HG03342 (cell line): Measurements from ENCODE around the gene FXYD3.

ENCODE experiments used
- ATAC-seq: cut with Tn5 transposase; IDR thresholded peaks from one replicate; pipeline ENCODE4 v1.9.1; 2021; ENCODE audit warnings: mild to moderate bottlenecking, moderate library complexity; ENCODE audit not compliant: unreplicated experiment

Gene FXYD3

DNA sequence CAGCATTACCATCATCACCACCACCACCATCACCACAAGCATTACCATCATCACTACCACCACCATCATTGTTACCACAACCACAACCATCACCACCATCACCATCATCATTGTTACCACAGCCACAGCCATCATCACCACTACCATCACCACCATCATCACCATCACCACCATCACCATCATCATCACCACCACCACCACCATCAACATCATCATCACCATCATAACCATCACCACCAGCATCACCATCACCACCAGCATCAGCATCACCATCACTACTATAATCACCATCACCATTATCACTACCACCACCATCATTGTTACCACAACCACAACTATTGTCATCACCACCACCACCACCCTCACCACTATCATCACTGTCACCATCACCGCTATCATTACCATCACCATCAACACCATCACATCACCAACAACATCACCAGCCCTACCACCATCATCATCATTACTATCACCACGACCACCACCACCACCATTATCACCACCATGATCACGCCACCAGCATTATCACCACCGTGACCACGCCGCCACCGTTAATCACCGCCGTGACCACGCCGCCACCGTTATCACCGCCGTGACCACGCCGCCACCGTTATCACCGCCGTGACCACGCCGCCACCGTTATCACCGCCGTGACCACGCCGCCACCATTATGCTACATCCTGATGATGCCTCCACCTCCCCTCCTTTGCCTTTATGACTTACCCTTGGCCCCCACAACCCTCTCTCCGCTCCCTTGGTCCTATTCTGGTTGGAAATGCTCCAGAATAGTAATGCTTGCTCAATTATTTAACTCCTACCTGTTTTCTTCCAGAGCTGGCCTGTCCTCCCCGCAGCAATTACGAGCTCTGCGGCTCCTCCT, 10.0 kb upstream of the FXYD3 start:
- no peak for ATAC-seq

DNA sequence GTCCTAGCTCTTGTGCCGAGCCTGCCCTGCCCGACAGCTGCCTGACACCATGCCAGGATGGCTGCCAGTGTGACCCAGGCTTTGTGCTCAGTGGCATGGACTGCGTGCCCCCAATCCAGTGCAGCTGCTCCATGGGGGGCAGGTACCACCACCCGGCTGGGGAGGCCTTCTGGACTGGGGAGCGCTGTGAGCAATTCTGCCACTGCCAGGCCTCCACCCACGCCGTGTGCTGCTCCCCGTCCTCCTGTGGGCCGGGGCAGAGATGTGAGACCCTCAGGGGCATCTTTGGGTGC, 9.4 kb upstream of the FXYD3 start:
- no peak for ATAC-seq

DNA sequence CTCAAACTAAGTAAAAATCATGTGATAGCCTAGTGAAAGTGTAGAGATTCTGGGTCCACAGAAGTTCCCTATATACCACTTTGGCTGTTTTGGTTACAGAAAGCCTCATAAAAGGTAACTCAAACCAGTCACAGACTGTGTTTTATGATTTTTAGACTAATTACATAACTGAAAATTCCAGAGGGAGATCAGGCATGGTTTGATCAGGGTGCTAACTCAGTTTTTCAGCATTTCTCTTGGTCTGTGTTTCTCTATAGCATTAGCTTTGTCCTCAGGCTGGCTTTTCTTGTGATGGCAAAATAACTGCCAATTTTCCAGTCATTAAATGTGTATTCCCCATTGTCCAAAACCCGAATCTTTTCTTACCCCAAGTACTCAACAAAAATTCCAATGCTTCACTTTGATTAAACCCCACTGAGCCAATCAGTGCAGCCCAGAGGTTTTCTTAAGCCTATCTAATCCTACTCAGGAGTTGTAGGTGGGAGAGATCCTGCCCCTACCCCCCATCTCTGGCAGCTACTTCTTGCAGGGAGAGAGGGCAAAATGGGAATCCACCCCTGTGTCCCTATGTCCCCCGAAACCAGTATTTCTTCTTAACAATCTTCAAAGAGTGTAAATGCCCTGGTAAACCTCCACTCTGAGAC, 8.6 kb upstream of the FXYD3 start:
- ATAC-seq: no peak

DNA sequence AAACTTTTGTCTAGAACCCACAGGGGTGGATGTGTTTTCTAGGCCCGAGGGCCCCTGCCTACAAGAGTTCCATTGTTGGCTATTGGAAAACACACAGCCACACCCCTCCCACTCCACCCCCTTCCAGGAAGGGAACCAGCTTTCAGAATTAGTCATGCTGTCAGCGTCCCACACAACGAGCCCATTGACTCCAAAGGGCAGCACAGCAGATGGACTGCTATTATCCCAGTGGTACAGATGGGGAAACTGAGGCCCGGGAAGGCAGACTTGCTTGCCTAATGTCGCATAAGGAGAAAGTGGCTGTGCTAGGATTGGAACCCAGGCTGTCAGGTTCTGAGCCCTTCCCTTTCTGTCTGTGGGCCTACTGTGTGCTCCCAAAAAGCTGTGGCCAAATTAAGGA, 8.1 kb upstream of the FXYD3 start:
- ATAC-seq: no peak

DNA sequence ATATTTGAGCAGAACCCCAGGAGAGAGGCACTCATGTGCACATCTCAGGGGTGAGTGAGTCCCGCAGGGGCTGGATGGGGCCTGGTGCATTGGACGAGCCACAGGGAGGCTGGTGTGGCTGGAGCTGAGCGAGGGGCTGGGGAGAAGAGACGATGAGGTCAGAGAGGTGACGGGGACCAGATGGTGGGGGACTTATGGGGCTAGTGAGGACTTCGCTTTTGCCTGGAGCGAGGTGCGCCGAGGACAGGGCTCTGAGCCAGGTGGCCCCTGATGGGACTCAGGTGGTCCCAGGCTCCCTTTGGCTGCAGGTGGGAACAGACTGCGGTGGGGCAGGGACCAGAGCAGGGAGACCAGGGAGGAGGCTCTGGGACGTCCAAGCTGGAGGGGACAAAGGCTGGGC, 6.9 kb upstream of the FXYD3 start:
- ATAC-seq: no peak

DNA sequence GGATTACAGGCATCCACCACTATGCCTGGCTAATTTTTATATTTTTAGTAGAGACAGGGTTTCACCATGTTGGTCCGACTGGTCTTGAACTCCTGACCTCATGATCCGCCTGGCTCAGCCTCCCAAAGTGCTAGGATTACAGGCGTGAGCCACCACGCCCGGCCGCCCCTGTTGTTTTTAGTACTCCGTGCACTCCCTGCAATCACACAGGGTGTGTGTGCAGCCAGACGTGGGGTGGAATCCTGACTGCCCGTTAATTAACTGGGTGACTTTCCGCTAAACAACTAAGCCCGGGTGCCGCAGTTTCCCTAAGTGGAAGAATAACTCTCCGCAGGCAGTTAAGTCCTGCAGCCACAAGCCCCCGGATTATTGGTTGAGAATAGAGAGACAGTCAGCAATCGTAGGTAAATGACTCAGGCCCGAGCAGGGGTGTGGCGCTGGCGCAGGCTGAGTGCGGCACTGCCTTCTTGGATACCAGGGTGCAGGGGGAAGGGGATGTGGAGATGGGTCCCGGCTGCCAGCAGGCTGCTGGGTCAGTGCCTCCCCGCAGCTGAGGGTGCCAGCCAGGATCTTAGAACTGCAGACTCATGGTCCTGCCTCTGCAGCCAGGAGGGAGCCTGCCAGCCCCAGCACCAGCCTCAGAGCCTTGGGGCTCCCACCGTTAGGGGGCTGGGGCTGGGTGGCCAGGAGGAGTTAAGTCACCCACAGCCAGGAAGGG, 6.1 kb upstream of the FXYD3 start:
- ATAC-seq: no peak

DNA sequence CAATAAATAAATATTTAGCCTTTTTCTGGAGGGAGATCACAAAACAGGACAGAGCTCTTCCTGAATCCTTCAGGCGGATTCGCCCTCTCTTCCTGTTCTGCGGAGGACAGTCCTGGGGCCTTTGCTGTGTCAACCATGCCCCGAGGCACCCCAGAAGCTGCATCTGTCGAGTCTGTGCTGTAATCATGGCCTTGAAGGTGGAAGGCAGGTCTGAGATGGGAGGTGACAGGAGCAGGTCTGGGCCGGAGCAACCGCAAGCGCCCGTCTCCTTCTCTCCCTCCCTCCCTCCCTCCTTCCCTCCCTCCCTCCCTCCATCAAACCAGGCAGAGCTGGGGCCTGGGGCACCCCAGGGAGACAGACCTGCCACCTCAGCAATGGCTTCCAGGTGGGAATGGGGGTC, 4.6 kb upstream of the FXYD3 start:
- ATAC-seq: no peak

DNA sequence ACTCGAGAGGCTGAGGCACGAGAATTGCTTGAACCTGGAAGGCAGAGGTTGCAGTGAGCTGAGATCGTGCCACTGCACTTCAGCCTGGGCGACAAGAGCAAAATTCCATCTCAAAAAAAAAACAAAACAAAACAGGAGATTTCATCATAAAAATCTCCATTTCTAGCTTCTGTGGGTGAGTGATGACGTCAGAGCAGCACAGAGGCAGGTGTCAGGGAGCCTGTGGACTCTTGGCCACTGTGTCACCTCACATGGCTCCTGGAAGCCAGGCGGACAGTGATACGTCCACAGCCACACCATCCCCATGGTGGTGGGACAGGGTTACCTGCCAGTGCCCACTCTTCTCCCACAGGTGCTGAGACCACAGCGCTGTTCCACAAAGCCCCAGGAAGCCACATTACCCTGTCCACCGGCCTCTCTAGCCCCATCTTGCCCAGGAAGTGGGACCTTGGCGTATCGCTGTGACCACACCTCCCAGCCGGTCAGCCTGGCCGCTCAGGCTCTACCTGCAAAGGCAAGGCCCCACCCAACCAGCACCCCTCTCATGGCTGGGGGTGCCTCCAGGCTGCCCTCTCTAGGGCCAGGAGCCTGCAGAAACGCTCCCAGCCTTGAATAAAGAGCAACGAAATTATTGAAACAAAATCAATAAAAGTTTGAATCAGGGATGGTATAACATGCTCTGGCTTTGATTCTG, 2.5 kb upstream of the FXYD3 start:
- no peak for ATAC-seq

DNA sequence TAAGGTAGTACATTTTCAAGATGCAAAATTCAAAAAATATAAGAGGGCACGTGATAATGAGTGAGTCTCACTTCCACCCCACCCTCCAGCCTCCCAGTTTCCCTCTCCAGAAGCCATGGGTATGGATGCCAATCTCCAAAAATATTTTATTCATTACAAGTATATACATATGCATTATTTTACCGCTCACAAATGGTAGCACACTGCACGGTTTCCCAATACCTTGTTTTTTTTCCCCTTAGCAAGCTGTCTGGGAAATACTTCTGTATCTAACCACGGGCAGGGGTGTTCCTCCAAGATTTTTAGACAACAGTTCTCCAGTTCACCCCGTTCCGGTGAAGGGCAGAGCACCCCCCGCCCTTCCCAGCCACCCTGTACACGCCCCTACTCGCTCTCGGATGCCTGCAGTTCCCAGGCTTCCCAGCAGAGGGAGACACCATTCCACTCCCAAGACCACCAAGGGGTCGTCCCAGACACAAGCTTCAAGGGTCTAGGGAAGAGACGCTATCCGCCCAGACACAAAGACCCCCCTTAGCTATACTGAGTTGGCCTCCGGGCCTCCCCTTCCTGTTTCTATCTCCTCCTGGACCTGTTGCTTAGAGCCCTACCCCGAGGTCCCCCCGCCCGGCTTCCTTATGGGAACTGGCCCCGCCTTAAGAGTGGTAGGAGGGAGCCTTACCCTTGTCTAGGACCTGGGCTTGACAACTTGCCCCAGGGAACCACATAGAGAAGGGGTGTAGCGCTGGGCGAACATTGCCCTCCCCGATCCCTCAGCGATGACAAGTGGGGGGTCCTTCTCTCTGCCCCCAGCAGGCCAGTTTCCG, 1.1 kb upstream of the FXYD3 start:
- ATAC-seq: no peak

DNA sequence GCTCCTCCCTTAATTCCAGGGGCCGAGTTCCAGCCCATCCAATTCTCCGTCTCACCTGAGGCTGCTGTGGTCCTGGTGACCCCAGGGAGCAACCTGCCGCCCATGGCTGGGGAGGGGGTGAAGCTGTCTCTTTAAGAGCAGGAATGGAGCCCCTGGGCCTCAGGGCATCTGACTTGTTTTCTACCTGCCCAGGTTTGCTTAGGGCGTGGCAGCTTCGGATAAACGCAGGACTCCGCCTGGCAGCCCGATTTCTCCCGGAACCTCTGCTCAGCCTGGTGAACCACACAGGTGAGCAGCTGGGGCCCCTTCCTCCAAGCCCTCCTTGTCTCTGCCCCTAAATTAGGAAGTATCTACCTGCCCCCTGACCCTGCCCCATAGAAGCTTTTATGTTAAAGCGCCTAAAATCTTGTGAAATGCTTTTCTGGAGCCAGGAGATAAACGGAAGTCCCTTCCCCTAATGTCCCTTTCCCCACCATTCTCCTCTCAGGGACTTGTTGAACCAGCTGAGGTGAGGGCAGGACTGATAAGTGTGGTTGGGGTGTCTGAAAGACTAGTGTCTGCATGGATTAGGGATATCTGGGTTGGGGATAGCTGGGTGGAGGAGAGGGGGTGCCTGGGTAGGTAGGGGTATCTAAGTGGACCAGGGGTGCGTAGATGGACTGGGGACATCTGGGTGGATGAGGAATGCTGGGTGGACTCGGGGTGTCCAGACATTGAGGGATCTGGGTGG, 614 bp downstream of the FXYD3 start:
- ATAC-seq: no peak

DNA sequence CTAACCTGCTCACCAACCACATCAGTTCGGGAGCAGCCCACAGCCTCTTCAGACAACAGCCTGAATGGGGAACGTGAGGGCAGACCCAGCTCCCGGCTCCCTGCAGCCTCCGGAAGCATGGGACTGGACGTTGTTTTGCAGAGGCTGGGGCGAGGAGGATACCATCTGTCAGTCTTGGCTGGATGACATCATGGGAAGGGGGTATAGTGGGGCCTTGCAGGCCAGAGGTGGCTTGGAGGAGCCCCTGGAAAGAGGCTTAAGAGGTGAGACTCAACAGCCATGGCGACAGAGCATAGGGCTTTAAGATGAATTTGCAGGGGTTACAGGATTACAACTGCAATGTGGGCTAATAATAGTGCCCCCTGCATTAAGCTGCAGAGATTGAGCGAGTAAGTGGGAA, 1.5 kb downstream of the FXYD3 start:
- no peak for ATAC-seq

DNA sequence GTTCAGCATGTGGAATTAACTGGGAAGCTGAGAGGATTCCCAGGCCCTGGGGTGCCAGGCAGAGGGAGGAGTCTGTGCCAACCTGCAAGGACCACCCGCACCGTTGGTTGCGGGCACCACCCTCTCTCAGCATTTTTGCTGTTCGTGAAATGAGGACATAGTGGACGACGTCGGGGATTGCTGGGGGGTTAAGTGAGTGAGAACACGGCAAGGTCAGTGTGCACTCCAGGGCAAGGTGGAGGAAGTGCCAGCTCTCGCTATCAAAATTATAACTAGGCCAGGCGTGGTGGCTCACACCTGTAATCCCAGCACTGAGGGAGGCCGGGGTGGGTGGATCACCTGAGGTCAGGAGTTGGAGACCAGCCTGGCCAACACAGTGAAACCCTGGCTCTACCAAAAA, 2.2 kb downstream of the FXYD3 start:
- ATAC-seq: no peak

DNA sequence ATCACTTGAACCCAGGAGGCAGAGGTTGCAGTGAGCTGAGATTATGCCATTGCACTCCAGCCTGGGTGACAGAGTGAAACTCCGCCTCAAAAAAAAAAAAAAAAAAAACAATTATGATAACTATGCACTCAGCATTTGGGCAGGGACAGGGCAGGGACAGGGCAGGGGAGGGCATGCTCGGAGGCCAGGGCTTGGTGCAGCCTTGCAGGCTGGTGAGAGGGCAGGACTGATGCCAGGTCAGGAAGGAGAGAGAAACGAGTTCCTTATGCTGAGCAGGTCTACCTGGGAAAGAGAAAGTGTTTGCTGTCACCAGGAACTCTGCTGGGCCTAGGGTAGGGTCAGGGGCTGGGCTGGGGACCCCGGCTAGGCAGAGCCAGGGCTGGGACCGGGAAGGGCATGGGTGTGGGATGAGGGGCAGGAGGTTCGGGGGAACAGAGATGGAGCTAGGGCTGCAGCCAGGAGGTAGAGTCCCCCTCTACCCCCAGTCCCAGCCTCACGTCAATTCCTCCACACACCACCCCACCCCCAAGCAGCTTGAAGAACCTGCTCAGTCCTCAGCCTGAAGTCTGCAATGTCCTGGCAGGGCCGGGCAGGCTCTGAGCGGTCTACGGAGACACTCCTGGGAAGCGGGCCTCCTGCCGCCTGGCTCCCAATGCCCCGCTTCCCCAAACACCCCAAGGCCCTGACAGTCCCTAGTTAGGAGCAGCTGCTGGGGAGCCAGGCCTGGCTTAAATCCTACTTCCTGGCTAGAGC, 2.8 kb downstream of the FXYD3 start:
- ATAC-seq: no peak

DNA sequence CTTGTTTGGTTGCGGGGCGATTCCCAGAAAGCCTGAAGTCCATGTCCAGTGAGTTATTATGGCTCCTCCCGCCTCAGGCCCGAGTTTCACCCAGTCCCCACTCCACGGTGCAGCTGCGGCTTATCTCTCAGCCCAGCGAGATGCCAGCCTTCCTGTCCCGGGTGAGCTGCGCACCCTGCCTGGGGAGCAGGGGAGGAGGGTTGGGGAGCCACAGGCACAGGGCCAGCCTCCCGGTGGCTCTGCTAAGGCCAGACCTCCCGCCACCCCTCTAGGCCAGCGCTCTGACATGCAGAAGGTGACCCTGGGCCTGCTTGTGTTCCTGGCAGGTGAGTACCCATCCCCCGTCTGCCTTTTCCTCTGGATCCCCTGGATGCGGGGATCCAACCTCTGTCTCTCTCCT, 3.5 kb downstream of the FXYD3 start:
- ATAC-seq: no peak

DNA sequence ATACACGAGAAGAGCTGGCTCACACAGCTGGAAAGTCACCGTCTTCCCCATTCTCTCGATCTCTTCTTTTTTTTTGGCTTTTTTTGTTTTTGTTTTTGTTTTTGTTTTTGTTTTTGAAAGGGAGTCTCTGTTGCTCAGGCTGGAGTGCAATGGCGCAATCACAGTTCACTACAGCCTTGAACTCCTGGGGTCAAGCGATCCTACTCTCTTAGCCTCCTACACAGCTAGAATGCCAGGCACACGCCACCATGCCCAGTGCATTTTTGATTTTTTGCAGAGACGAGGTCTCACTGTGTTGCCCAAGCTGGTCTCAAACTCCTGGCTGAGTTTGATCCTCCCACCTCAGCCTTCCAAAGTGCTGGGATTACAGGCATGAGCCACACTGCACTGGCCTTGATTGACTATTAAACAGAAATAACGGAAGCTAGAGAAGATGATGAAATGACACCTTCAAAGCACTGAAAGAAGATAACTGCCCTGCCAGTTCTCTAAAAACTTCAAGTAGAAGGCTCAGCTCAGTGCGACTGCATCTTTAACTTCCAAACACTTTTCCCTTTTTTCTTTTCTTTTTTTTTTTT, 4.0 kb downstream of the FXYD3 start:
- ATAC-seq: no peak

DNA sequence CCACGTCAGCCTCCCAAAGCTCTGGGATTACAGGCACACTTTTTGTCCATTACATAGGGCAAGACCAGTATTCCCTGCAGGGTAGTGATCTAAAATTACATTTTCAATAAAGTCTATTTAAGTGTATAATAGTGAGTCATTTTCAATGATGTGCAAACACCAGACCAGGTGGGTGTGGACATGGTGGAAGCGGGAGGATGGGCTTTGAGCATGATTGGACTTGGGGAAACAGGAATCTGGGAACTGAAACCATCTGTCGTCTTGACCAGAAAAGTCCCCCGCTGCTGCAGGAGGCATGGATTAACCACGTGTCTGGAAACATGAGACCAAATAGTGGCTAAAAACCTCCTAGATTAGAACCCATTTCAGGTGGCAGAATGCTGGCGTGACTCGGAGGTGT, 4.9 kb downstream of the FXYD3 start:
- ATAC-seq: no peak

DNA sequence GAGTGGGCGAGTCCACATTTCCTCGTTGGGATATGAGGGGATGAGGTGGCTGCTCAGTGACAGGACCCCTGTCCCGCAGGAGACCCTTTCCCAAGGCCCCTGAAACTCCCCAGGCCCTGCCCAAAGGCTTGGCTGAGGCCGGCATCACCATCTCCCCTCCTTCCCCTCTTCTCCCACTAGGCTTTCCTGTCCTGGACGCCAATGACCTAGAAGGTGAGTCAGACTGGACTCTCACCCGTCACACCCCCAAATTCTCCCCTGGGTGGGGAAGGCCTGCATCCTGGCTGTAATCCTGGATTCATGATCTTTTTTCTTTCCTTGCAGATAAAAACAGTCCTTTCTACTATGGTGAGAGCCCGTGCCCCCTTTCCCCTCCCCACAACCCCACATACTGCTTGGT, 5.3 kb downstream of the FXYD3 start:
- no peak for ATAC-seq

DNA sequence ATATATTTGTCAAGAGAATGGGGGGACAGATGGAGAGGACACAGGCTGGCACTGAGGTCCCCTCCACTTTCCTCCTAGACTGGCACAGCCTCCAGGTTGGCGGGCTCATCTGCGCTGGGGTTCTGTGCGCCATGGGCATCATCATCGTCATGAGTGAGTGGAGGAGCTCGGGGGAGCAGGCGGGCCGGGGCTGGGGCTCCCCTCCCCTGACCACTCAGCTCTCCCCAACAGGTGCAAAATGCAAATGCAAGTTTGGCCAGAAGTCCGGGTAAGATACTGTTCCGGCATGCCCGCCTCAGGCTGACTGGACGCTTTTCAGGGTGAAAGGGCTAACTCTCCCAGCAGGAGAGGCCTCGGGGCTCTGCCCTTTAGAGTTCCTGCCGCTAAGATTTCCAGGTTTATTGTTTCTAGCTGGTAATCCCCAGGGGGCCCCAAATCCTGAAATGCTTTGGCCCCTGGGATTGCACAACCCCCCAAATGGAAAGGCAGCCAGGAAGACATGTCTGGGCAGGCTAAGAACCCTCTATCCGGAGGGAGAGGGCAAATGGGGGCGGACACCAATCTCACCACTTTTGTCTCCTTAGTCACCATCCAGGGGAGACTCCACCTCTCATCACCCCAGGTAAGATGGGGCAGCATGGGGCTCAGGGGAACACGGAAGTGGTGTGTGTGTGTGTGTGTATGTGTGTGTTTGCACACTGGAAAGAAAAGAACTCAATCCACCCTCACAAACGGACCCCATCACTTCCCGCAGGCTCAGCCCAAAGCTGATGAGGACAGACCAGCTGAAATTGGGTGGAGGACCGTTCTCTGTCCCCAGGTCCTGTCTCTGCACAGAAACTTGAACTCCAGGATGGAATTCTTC, 7.3 kb downstream of the FXYD3 start:
- no peak for ATAC-seq
